Kidney epithelial cell (primary cell): ENCODE results near the gene TAL1. TPM values are rescaled to one million over a fixed set of nuclear protein-coding genes. Genes with fewer than 3 reads are reported as not detected.

Experiments used
- DNase-seq: peaks from one replicate; pipeline ENCODE4 v3.0.0-alpha.2; 2010; ENCODE audit warnings: low read depth
- H3K27me3 ChIP-seq: 2 replicates; pipeline ENCODE4 v1.6.0; 2011; ENCODE audit warnings: low read length; ENCODE audit not compliant: control insufficient read depth, insufficient read depth
- H3K36me3 ChIP-seq: 2 replicates; pipeline ENCODE4 v1.5.1; 2011; ENCODE audit warnings: low read length; ENCODE audit not compliant: control insufficient read depth, insufficient read depth
- H3K4me3 ChIP-seq: 2 replicates; pipeline ENCODE4 v1.5.1; 2011; ENCODE audit warnings: low read depth, mild to moderate bottlenecking, control low read depth, low read length
- CTCF ChIP-seq: IDR thresholded peaks from 2 replicates; pipeline ENCODE4 v1.5.1; 2011; ENCODE audit warnings: mild to moderate bottlenecking, moderate library complexity, low read length, control low read depth, inconsistent platforms; ENCODE audit not compliant: insufficient read depth, poor library complexity, severe bottlenecking
- total RNA-seq: library from RNA; depleted of rRNA; stranded (reverse); fragments of >200 nt; gene quantifications from 2 replicates; pipeline ENCODE4 v1.2.3, GENCODE V29; 2015

The TAL1 gene
- total RNA-seq, 1 donor from 2014 or later, result 0.71 TPM

GRCh38 chr1:47187926-47188250 lies 44.1 kb downstream of the TAL1 start:
- no peaks in the 10 kb centered on the region for H3K27me3 ChIP-seq
- H3K36me3 ChIP-seq, result no peaks in the 10 kb centered on the region
- no peak for DNase-seq
- no peak for TF ChIP-seq CTCF
- H3K4me3 ChIP-seq, result no peak overlapping the region

GRCh38 chr1:47187231-47187925 lies 44.6 kb downstream of the TAL1 start:
- no peak for TF ChIP-seq CTCF

GRCh38 chr1:47186267-47187185 lies 45.5 kb downstream of the TAL1 start:
- TF ChIP-seq CTCF, result no peak
- Histone ChIP-seq H3K27me3 (no peaks in the 10 kb centered on the region), H3K4me3 (no peak overlapping the region), H3K36me3 (no peaks in the 10 kb centered on the region)
- no peak for DNase-seq

More at GRCh38 chr1:47187231-47187925, 44.6 kb downstream of the TAL1 start:
- Histone ChIP-seq H3K36me3 (no peaks in the 10 kb centered on the region), H3K27me3 (no peaks in the 10 kb centered on the region), H3K4me3 (no peak overlapping the region)
- DNase-seq, result no peak

- no peak for DNase-seq
- Histone ChIP-seq H3K27me3 (no peaks in the 10 kb centered on the region), H3K36me3 (no peaks in the 10 kb centered on the region), H3K4me3 (no peak overlapping the region)
- TF ChIP-seq CTCF, result no peak
These were observed 47.0 kb downstream of the TAL1 start for GRCh38 chr1:47184822-47185677.

- no peak for TF ChIP-seq CTCF
- no peaks in the 10 kb centered on the region for H3K36me3 ChIP-seq
- peak; percentile 65 for DNase-seq
- H3K4me3 ChIP-seq, result no peak overlapping the region
- no peaks in the 10 kb centered on the region for H3K27me3 ChIP-seq
These were observed 47.8 kb downstream of the TAL1 start for GRCh38 chr1:47184090-47184821.
